Stimulated activated CD4-positive, alpha-beta T cell treated with anti-CD3 and anti-CD28 coated beads, Interleukin-15, amount 100 ng/mL, for 1 hour (primary cell): ENCODE measurements around the gene CCNYL1.
"Not testable (repeated sequence)": the region's sequence is repeated elsewhere in the genome, so short reads cannot be mapped to it uniquely, and the experiment has no call there.

Experiments used
- DNase-seq, 2 donors: peaks; one replicate each; pipeline ENCODE4 v3.0.0-alpha.2; 2020; ENCODE audit warnings: low read depth in 1 of 2, low spot score in 1 of 2

The CCNYL1 gene

GRCh38 chr2:207734264-207734635, 22.8 kb downstream of the CCNYL1 start:
- no peak for DNase-seq

- no peak for DNase-seq
These were observed 23.4 kb downstream of the CCNYL1 start for GRCh38 chr2:207734636-207735512.

- DNase-seq, result not testable (repeated sequence)
These were observed 24.0 kb downstream of the CCNYL1 start for GRCh38 chr2:207735513-207735859.

GRCh38 chr2:207743514-207743913, 32.1 kb downstream of the CCNYL1 start:
- DNase-seq, result no peak

GRCh38 chr2:207744050-207744449, 32.6 kb downstream of the CCNYL1 start:
- DNase-seq, result no peak

- DNase-seq, result no peak
These were observed 33.0 kb downstream of the CCNYL1 start for GRCh38 chr2:207744451-207744850.

- no peak for DNase-seq
These were observed 34.7 kb downstream of the CCNYL1 start for GRCh38 chr2:207746131-207746530.

- DNase-seq, result no peak
These were observed 36.5 kb downstream of the CCNYL1 start for GRCh38 chr2:207747653-207748560.

GRCh38 chr2:207748993-207749392, 37.6 kb downstream of the CCNYL1 start:
- no peak for DNase-seq

GRCh38 chr2:207749873-207750272, 38.4 kb downstream of the CCNYL1 start:
- DNase-seq, result no peak

- DNase-seq, result no peak
These were observed 38.9 kb downstream of the CCNYL1 start for GRCh38 chr2:207750345-207750744.

GRCh38 chr2:207750876-207751275, 39.4 kb downstream of the CCNYL1 start:
- no peak for DNase-seq

- not testable (repeated sequence) for DNase-seq
These were observed 42.2 kb downstream of the CCNYL1 start for GRCh38 chr2:207753688-207754087.

GRCh38 chr2:207754498-207755383, 43.3 kb downstream of the CCNYL1 start:
- DNase-seq, result no peak

- no peak for DNase-seq
These were observed 46.6 kb downstream of the CCNYL1 start for GRCh38 chr2:207758025-207758424.

GRCh38 chr2:207759890-207760289, 48.5 kb downstream of the CCNYL1 start:
- DNase-seq, result no peak

GRCh38 chr2:207760453-207760852, 49.0 kb downstream of the CCNYL1 start:
- DNase-seq, result no peak

GRCh38 chr2:207761426-207761825, 50.0 kb downstream of the CCNYL1 start:
- not testable (repeated sequence) for DNase-seq

GRCh38 chr2:207762146-207762545, 50.7 kb downstream of the CCNYL1 start:
- no peak for DNase-seq

- DNase-seq, result no peak
These were observed 52.0 kb downstream of the CCNYL1 start for GRCh38 chr2:207763303-207763917.
